ENCODE results near the gene STX18. TPM values are rescaled to one million over a fixed set of nuclear protein-coding genes. Genes with fewer than 3 reads are reported as not detected.

STX18 gene
- total and polyA plus RNA-seq, 10 of the 15 experiments (the other 5 are each of a cell fraction or from before 2014, with no cell fraction given) = 8.2 to 46.6 (median 31.1) TPM

DNA sequence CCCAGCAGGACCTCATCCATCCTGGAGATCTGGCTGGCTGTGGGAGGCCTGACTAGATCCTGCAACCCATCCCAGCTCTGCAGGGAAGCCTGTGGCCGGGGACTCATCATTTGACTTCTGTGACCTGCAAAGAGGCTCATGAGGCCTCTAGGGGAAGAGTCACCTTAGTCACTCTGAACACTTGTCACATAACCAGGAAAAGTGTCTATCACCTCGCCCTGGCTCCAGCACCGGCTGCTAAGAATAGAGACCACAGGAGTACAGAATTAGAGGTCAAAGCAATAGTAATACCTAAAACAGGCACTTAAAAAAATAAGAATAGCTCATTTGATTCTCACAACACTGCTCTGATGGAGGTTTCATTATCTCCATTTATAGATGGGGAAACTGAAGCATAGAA is 158.8 kb downstream of the STX18 start (continued):
- TF ChIP-seq, protein P1, sequence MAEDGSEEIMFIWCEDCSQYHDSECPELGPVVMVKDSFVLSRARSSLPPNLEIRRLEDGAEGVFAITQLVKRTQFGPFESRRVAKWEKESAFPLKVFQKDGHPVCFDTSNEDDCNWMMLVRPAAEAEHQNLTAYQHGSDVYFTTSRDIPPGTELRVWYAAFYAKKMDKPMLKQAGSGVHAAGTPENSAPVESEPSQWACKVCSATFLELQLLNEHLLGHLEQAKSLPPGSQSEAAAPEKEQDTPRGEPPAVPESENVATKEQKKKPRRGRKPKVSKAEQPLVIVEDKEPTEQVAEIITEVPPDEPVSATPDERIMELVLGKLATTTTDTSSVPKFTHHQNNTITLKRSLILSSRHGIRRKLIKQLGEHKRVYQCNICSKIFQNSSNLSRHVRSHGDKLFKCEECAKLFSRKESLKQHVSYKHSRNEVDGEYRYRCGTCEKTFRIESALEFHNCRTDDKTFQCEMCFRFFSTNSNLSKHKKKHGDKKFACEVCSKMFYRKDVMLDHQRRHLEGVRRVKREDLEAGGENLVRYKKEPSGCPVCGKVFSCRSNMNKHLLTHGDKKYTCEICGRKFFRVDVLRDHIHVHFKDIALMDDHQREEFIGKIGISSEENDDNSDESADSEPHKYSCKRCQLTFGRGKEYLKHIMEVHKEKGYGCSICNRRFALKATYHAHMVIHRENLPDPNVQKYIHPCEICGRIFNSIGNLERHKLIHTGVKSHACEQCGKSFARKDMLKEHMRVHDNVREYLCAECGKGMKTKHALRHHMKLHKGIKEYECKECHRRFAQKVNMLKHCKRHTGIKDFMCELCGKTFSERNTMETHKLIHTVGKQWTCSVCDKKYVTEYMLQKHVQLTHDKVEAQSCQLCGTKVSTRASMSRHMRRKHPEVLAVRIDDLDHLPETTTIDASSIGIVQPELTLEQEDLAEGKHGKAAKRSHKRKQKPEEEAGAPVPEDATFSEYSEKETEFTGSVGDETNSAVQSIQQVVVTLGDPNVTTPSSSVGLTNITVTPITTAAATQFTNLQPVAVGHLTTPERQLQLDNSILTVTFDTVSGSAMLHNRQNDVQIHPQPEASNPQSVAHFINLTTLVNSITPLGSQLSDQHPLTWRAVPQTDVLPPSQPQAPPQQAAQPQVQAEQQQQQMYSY (CRISPR knock-in tag; IDR thresholded peaks at IDR 0.05) = no peak

DNA sequence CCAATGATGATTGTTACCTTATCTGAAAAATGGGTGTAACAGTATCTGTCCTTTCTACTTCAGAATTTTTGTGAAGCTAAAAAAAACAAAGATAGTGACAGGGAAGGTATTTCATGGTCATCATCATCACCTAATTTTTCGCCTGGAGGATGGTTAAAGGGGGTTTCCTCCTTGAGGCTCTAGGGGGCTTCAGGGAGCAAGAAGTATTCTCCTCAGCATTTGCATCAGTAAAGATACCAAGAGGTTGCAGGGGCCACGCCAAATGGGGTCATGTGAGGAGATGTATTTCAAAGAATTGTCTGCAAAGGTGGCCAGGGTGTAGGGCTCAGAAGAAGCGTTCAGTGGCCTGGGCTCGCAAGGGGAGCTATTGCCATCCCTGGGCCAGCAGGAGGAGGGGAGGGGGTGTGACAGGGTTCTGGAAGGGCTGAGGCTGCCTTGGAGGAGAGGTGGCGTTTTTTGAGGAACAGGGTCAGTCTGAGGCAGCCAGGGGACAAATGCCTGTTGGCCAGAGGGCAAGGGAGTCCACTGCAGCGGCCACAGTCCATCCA is 162.2 kb downstream of the STX18 start:
- FAIRE-seq = no peak
- BruUV-seq (replicated peaks) = no TSS peak

More for the DNA sequence above, 162.2 kb downstream of the STX18 start:
- Histone ChIP-seq H3K9me3 (replicated peaks; ENCODE audit: control insufficient read depth, insufficient read depth, low read length) (no peaks in the 10 kb centered on the region), H3K4me2 (ENCODE audit: control insufficient read depth, insufficient read depth) (no peak overlapping the region), H3K4me3 (no peak overlapping the region), H3K36me3 (ENCODE audit: control insufficient read depth in 2 of 2, insufficient read depth in 2 of 2, low read length in 1 of 2) (no peaks in the 10 kb centered on the region), H4K20me1 (ENCODE audit: control insufficient read depth, insufficient read depth) (no peaks in the 10 kb centered on the region), H3K27me3 (replicated peaks in 1 of 2; ENCODE audit: control insufficient read depth in 2 of 2, insufficient read depth in 2 of 2, low read length in 1 of 2) (no peaks in the 10 kb centered on the region; a peak in 1 of 4 replicates), H3K79me2 (ENCODE audit: control insufficient read depth, insufficient read depth, low read length) (no peaks in the 10 kb centered on the region), H3K27ac (ENCODE audit: control insufficient read depth, insufficient read depth) (no peak overlapping the region), H3K9ac (ENCODE audit: control insufficient read depth, insufficient read depth, low read length) (no peak overlapping the region), H2AFZ (ENCODE audit: control insufficient read depth, low read depth, low read length) (no peak overlapping the region), H3K4me1 (ENCODE audit: control insufficient read depth, insufficient read depth, low read length) (no peaks in the 10 kb centered on the region)
- SMC1A ChIA-PET (ENCODE audit: uncharacterized antibody, unreplicated experiment) = no interaction called here
- RAD21 ChIA-PET (ENCODE audit: unreplicated experiment) = no interaction called here
- POLR2A ChIA-PET = no interaction called here
- in situ Hi-C loops (cut with MboI) (no loop called here), intact Hi-C loops (cut with micrococcal nuclease; ENCODE audit: unreplicated experiment) (no loop called here)
- no peak for DNase-seq (ENCODE audit: low read depth, low spot score)
- CTCF ChIA-PET = no interaction called here
- no peak for ATAC-seq
- 18% methylated on average over 6 of the region's 6 CpGs for WGBS (ENCODE audit: insufficient coverage, insufficient replicate concordance, low lambda C conversion rate, missing lambda C conversion rate)
- TF ChIP-seq IKZF1 (conservative IDR thresholded peaks at IDR 0.05) (no peak), SRF (IDR thresholded peaks at IDR 0.05; ENCODE audit: low read depth in 2 of 2, low read length in 2 of 2) (no peak), EP300 (IDR thresholded peaks at IDR 0.05; ENCODE audit: borderline replicate concordance in 1 of 2, control insufficient read depth in 1 of 2, low read depth in 2 of 2, low read length in 2 of 2) (no peak), DPF2 (IDR thresholded peaks at IDR 0.05) (no peak), YBX1 (IDR thresholded peaks at IDR 0.05) (no peak), BRCA1 (IDR thresholded peaks at IDR 0.05; ENCODE audit: low read depth, low read length) (no peak), ZNF207 (IDR thresholded peaks at IDR 0.05; ENCODE audit: borderline replicate concordance) (no peak), MYC (IDR thresholded peaks at IDR 0.05; ENCODE audit: insufficient read depth, insufficient read length, insufficient replicate concordance, low read length, severe bottlenecking) (no peak)
- TF ChIP-seq, protein P1 (CRISPR knock-in tag; IDR thresholded peaks at IDR 0.05) = no peak
